GM10847 (cell line): ENCODE results near the gene MXRA7.
A peak's percentile ranks its signal among the peaks of the same experiment; 100 is the strongest.

Experiments
- POLR2A ChIP-seq: IDR thresholded peaks from 2 replicates; pipeline ENCODE4 v1.6.1; 2011; ENCODE audit not compliant: insufficient read length; ENCODE audit errors: extremely low read depth

MXRA7 gene

DNA sequence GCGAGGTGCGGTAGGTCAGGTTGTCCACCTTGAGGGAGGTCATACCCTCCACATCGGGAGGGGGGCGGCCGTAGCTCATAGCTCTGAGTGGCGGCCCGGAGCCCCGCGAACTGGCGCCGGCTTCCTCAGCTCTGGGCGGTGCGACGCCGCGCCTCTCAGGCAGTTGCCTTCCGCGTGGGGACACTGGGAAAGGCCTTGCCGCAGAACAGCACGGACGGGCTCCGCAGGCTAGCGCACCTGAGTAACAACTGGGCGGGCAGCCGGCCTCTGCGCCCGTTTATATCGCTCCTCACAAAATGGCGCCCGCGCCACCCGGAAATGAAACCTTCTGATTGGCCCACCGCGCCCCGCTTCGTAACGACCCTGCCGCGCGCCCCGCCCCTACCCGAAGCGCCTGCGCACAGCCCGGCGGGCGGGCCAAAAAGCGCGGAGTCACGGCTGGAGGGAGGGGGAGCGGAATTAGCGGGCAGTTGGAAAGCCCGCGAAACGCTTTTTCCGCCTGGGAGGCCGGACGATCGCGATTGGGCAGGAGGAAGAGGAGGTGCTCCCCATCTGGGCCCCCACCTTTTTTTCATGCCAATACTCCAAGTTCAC lies 26.4 kb upstream of the MXRA7 start, which contains the start of gene SRSF2:
Gene SRSF2 (minus strand): TSS at position 250 of the 594 bp plus-strand sequence. CDS start 171 bp downstream, at position 79.
- peak; percentile 100 for TF ChIP-seq POLR2A

DNA sequence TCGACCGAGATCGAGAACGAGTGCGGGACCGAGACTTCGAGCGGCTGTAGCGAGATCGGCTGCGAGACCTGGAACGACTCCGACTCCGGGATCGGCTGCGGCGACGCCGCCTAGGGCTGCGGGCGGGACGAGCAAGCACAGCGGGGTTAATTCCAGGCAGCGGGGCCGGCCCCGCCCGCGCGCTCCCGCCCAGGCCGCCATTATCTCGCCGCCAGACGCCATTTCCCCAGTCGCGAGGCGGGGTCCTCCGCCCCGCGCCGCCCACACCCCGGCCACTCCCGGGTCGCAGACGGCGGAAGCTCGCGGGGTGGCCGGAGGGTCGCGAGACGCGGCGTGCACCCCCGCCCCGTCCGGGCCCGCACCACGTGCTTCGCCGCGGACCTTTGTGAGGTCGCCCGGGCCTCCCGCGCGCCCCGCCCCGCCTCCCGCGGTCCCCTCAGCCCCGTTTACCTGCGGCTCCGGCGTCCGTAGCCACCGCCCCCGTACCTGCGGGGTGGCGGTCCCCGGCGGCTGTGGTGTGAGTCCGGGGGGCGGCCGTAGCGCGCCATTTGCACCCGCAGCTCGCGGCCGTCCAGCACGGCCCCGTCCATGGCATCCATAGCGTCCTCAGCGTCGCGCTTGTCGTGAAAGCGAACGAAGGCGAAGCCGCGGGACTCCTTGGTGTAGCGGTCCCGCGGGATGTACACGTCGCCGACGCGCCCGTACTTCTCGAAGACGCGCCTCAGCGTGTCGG lies 25.8 kb upstream of the MXRA7 start:
- no peak for TF ChIP-seq POLR2A

- no peak for TF ChIP-seq POLR2A
Measured at GRCh38 chr17:76735586-76736348, 25.0 kb upstream of the MXRA7 start.

DNA sequence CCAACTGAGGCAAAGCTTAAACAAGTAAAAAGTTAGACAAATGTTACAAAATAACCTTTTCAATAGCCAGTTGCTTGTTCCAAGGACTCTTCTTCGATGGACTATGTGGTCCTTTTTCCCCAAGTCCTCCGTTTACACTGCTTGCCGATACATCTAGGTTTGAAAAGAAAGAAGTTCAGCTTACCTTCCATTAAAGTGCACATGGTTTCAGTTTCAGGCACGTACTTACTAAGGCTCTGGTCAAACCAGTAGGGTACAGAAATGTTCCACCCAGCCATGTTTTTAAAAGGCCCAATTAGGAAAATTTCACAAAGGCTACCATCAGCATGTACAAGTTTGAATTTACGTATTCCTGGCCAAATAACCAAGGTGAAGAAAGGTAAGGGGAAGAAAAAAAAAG lies 24.2 kb upstream of the MXRA7 start:
- TF ChIP-seq POLR2A, result no peak

DNA sequence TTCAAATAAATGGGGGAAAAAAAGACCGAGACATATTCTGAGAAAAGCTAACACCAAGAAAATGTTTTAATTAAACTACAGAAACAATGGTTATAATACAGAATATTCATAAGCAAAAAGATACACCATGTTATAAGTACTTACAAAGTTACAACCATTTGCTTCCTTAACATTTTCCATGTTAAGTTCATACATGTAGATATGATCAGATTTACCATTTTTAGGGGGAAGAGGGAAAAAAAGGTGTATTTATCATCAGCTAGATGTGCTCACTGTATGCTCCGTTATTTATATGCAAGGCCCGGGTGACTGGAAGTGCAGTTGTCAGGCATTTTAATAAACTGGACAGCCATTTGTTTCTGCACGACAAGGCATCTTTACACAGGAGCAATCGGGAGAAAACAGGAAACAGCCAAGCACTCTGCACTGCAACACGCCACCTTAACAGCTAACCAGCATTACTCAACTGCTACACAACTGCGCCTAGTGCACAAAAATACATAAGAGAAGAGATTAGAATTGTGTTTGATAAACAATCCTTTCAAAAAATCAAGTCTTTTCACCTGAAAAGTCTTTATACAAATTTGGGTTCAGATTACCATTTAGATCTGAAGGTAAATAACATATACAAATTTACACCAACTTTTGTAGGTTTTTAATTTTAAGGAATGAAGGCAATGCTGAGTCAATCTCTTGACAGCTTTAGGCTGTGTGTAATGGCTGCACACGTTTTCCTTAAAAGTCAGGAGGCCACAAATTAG lies 23.5 kb upstream of the MXRA7 start:
- TF ChIP-seq POLR2A, result no peak

GRCh38 chr17:76733618-76733957 lies 22.8 kb upstream of the MXRA7 start:
- no peak for TF ChIP-seq POLR2A

DNA sequence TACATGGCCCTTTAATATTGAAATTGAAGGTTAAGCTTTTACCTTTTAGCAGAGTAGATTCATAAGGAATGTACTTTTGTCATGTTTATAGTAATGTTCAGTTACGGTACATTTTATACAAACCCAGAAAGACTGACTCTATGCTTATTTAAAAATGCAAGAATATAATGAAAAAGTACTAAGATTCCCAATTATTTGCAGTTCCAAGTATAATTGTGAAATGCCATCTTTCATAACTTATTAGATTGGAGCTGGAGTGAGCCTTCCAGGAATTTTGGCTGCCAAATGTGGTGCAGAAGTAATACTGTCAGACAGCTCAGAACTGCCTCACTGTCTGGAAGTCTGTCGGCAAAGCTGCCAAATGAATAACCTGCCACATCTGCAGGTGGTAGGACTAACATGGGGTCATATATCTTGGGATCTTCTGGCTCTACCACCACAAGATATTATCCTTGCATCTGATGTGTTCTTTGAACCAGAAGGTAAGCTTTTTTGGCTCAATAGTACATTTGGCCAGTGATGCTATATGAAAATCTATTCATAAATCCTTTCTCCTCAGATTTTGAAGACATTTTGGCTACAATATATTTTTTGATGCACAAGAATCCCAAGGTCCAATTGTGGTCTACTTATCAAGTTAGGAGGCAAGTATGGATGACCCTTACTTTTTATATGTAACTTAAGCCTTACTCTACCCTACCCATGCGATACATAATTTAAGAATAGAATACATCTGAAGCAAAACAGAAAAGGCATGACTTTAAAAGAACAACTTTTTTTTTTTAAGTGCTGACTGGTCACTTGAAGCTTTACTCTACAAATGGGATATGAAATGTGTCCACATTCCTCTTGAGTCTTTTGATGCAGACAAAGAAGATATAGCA lies 22.2 kb upstream of the MXRA7 start:
- no peak for TF ChIP-seq POLR2A

- TF ChIP-seq POLR2A, result no peak
Measured at GRCh38 chr17:76727745-76728456, 17.1 kb upstream of the MXRA7 start.

DNA sequence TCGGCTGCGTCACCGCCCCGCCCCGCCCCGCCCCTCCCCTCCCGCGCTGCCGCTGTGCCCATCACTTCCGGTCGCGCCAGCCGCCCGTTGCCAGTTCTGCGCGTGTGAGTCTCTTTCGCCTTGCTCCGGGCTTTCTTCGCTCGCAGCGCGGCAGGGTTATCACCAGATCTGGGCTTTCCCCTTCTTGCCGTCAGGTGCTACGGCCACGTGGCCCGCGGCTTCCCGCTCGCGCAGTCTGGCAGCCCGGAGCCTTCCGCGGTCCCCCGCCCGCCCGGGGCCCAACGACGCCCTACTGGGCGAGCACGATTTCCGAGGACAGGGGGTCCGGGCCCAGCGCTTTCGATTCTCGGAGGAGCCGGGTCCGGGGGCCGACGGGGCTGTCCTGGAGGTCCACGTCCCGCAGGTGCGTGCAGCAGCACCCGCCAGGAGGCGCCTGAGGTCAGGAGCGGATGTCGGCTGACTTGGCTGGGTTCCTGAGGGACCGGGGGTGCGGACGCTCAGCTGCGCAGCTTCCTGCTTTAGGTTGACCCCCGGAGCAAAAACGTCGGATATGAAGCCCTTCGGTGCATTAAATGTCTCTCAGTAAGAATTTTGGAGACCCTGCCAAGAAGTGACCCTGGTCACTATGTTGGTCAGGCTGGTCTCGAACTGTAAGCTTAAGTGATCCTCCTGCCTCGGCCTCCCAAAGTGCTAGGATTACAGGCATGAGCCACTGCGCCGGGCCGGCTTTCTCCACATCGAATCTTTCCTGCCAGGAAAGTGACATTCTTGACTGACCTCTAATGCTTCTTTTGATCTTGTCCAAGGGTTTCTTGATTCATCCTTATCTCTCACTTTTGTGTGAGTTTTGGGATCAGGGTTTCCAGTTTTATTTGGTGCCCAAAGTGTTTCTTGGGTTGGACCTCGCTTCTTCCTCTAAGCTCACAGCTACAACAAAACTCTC lies 16.3 kb upstream of the MXRA7 start, which contains the start of gene METTL23:
Gene METTL23 (plus strand): TSS at position 64 of the 943 bp plus-strand sequence. CDS start 2,872 bp downstream, outside the sequence.
- TF ChIP-seq POLR2A, result peak; percentile 55

DNA sequence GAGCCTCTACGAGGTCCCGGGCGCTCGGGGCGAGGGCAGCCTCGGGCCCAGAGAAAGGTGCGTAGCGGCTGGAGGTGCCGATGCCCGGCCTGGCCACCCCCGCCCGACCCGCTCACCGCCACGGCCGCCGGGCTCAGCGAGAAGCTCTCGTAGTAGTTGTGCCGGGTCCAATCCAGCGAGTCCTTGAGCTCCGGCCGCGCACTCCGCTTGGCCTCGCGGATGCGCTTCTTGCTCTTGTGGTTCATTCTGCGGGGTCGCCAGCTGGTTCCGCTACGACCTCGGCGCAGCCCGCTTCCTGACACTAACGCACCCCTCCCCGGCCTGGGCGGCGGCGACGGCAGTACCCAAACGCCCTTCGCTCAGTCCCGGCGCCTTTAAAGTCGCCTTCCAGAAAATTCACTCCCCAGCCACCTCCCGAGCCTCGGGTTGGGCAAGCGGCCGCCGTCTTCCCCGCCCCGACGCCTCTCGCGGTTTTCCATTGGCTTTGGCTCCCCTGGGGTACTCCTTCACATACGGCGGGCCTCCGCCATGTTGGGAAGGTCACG lies 15.5 kb upstream of the MXRA7 start, which contains the start of gene JMJD6:
Gene JMJD6 (minus strand): TSS at position 376 of the 545 bp plus-strand sequence. CDS start 131 bp downstream, at position 245.
- peak; percentile 30 for TF ChIP-seq POLR2A

GRCh38 chr17:76725580-76726230 lies 14.9 kb upstream of the MXRA7 start:
- no peak for TF ChIP-seq POLR2A

DNA sequence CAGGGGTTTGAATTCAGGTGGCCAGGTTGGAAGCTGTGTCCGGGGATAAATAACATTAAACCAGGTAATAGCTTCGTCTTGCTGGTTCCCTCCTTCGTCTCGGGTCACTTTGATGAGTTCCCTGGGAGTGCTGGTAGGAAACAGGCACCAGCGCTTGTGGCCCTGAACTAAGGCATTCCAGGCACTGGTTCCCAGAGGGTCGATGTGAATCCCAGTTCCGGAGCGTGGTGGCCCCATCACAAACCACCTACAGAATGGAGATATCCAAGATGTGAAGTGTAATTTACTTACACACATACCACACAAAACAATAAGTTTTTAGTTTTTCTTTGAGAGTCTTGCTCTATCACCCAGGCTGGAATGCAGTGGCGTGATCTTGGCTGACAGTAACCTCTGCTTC lies 13.0 kb upstream of the MXRA7 start:
- TF ChIP-seq POLR2A, result no peak
